NCI-H2107 treated with DMSO at 0.1 percent for 48 hours (cell line): Measurements from ENCODE around the gene CCSAP.
"Not testable (repeated sequence)": the region's sequence is repeated elsewhere in the genome, so short reads cannot be mapped to it uniquely, and the experiment has no call there.

Source experiments
- DNase-seq: peaks from one replicate; lab custom pipeline; 2025; ENCODE audit not compliant: unreplicated experiment; lab: John Stamatoyannopoulos, UW

The CCSAP gene

GRCh38 chr1:229342656-229343569 lies at the start of gene CCSAP:
TSS of gene CCSAP (minus strand) at chr1:229343047. CDS start at chr1:229342465, 582 bp downstream.
- peak; percentile 41 for DNase-seq

- DNase-seq: no peak
Measured at GRCh38 chr1:229390130-229390529, 47.3 kb upstream of the CCSAP start.

- DNase-seq: no peak
Measured at GRCh38 chr1:229388897-229389580, 46.2 kb upstream of the CCSAP start.

- DNase-seq: no peak
Measured at GRCh38 chr1:229385853-229386456, 43.1 kb upstream of the CCSAP start.

- no peak for DNase-seq
Measured at GRCh38 chr1:229384822-229385221, 42.0 kb upstream of the CCSAP start.

GRCh38 chr1:229383961-229384360 lies 41.1 kb upstream of the CCSAP start:
- no peak for DNase-seq

GRCh38 chr1:229383188-229383587 lies 40.3 kb upstream of the CCSAP start:
- DNase-seq: no peak

- DNase-seq: peak; percentile 85
Measured at GRCh38 chr1:229381234-229381633, 38.4 kb upstream of the CCSAP start.

- DNase-seq: peak; percentile 96
Measured at GRCh38 chr1:229380536-229381160, 37.8 kb upstream of the CCSAP start.

GRCh38 chr1:229379846-229380245 lies 37.0 kb upstream of the CCSAP start:
- no peak for DNase-seq

GRCh38 chr1:229378586-229379367 lies 35.9 kb upstream of the CCSAP start:
- DNase-seq: no peak

GRCh38 chr1:229378035-229378434 lies 35.2 kb upstream of the CCSAP start:
- not testable (repeated sequence) for DNase-seq

- DNase-seq: no peak
Measured at GRCh38 chr1:229377429-229377828, 34.6 kb upstream of the CCSAP start.

GRCh38 chr1:229376521-229376920 lies 33.7 kb upstream of the CCSAP start:
- no peak for DNase-seq

GRCh38 chr1:229374485-229374884 lies 31.6 kb upstream of the CCSAP start:
- no peak for DNase-seq

- DNase-seq: no peak
Measured at GRCh38 chr1:229373395-229373794, 30.5 kb upstream of the CCSAP start.

- no peak for DNase-seq
Measured at GRCh38 chr1:229372251-229372650, 29.4 kb upstream of the CCSAP start.

GRCh38 chr1:229371624-229372023 lies 28.8 kb upstream of the CCSAP start:
- no peak for DNase-seq

- DNase-seq: peak; percentile 95
Measured at GRCh38 chr1:229370601-229371021, 27.8 kb upstream of the CCSAP start.

GRCh38 chr1:229368347-229368746 lies 25.5 kb upstream of the CCSAP start:
- peak; percentile 25 for DNase-seq
